ENCODE results near the gene MUS81. TPM values are rescaled to one million over a fixed set of nuclear protein-coding genes. Genes with fewer than 3 reads are reported as not detected.

MUS81 gene
- total and polyA plus RNA-seq, 9 of the 15 experiments (the other 6 are each of a cell fraction or from before 2014, with no cell fraction given): 13.4 to 118 (median 53.7) TPM

DNA sequence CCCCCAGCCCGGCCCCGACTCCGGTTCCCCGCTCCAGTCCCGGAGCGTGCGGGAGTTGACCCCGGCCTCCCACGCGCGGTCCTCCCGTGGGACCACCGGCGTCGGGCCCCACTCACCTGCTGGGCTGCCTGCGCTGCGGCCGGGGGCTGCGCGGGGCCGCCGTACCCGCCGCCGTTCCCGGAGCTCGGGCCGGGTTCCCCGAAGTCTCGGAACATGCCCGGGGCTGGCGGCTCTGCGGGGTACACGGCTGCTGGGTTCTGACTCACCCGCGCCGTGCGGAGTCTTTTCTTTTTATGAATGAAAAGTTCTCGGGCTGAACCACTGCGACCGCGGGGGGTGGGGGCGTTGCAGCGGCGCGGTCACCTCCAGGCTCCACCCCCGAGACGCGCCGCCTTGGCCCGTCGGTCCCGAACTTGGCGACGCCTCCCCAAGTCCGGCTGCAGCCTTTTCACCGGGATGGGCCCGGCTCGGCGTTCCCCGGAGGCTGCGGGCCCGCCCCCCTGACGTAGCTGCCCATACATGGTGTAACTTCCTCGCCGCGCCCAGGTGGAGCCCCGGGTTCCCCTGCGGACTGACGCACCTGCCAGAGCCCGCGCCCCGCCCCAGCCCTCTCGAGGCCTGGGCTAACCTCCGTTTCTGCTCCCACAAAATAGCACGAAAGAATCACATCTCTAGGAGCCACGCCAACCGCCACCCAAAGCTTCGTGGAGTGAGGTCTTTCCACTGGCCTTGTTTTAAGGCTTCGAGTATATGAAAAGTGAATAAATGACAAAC lies 40.1 kb downstream of the MUS81 start, which contains the start of gene FOSL1 (continued):
- TF ChIP-seq, protein P1, sequence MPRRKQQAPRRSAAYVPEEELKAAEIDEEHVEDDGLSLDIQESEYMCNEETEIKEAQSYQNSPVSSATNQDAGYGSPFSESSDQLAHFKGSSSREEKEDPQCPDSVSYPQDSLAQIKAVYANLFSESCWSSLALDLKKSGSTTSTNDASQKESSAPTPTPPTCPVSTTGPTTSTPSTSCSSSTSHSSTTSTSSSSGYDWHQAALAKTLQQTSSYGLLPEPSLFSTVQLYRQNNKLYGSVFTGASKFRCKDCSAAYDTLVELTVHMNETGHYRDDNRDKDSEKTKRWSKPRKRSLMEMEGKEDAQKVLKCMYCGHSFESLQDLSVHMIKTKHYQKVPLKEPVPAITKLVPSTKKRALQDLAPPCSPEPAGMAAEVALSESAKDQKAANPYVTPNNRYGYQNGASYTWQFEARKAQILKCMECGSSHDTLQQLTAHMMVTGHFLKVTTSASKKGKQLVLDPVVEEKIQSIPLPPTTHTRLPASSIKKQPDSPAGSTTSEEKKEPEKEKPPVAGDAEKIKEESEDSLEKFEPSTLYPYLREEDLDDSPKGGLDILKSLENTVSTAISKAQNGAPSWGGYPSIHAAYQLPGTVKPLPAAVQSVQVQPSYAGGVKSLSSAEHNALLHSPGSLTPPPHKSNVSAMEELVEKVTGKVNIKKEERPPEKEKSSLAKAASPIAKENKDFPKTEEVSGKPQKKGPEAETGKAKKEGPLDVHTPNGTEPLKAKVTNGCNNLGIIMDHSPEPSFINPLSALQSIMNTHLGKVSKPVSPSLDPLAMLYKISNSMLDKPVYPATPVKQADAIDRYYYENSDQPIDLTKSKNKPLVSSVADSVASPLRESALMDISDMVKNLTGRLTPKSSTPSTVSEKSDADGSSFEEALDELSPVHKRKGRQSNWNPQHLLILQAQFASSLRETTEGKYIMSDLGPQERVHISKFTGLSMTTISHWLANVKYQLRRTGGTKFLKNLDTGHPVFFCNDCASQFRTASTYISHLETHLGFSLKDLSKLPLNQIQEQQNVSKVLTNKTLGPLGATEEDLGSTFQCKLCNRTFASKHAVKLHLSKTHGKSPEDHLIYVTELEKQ (CRISPR knock-in tag; IDR thresholded peaks at IDR 0.05): no peak
- TF ChIP-seq SP1 (CRISPR knock-in tag; IDR thresholded peaks at IDR 0.05) (peak; percentile 89), EWSR1 (IDR thresholded peaks at IDR 0.05; ENCODE audit: borderline replicate concordance, low read depth, partially characterized antibody) (no peak), EGR1 (conservative IDR thresholded peaks at IDR 0.05) (peak; percentile 82), MEF2A (IDR thresholded peaks at IDR 0.05; ENCODE audit: control insufficient read depth, low read depth, low read length) (no peak), ZNF583 (CRISPR knock-in tag; IDR thresholded peaks at IDR 0.05) (no peak), NRF1 (conservative IDR thresholded peaks at IDR 0.05 in 1 of 2, IDR thresholded peaks at IDR 0.05 in 1 of 2) (peak; percentile 75 to 81), ZBTB7A (IDR thresholded peaks at IDR 0.05; ENCODE audit: borderline replicate concordance, control insufficient read depth, low read depth, low read length) (peak; percentile 83), ZNF584 (CRISPR knock-in tag; IDR thresholded peaks at IDR 0.05; ENCODE audit: low read depth) (no peak), HDAC6 (IDR thresholded peaks at IDR 0.05; ENCODE audit: low read depth, low read length) (no peak), CTBP1 (IDR thresholded peaks at IDR 0.05; ENCODE audit: borderline replicate concordance) (peak; percentile 90), KAT2B (IDR thresholded peaks at IDR 0.05; ENCODE audit: low read depth, low read length) (no peak), DNMT1 (IDR thresholded peaks at IDR 0.05) (no peak), ZFX (CRISPR knock-in tag; IDR thresholded peaks at IDR 0.05) (peak; percentile 46; the same call in 1 of the 2 replicates), ZNF785 (CRISPR knock-in tag; IDR thresholded peaks at IDR 0.05) (no peak), PHTF2 (CRISPR knock-in tag; IDR thresholded peaks at IDR 0.05) (no peak), ZNF311 (CRISPR knock-in tag; IDR thresholded peaks at IDR 0.05) (no peak), SNIP1 (IDR thresholded peaks at IDR 0.05; ENCODE audit: low read depth) (no peak), MEF2D (tag; conservative IDR thresholded peaks at IDR 0.05; ENCODE audit: low read depth) (no peak), MAFK (IDR thresholded peaks at IDR 0.05; ENCODE audit: low read length) (no peak), ZBTB1 (CRISPR knock-in tag; IDR thresholded peaks at IDR 0.05; ENCODE audit: borderline replicate concordance, low read depth) (peak; percentile 30; the same call in 1 of the 2 replicates), TCF7 (IDR thresholded peaks at IDR 0.05; ENCODE audit: borderline replicate concordance) (no peak), RNF2 (IDR thresholded peaks at IDR 0.05) (0 out of 2 replicates have a peak, but pooled peaks have one; percentile 20)
- TF ChIP-seq, protein P2, sequence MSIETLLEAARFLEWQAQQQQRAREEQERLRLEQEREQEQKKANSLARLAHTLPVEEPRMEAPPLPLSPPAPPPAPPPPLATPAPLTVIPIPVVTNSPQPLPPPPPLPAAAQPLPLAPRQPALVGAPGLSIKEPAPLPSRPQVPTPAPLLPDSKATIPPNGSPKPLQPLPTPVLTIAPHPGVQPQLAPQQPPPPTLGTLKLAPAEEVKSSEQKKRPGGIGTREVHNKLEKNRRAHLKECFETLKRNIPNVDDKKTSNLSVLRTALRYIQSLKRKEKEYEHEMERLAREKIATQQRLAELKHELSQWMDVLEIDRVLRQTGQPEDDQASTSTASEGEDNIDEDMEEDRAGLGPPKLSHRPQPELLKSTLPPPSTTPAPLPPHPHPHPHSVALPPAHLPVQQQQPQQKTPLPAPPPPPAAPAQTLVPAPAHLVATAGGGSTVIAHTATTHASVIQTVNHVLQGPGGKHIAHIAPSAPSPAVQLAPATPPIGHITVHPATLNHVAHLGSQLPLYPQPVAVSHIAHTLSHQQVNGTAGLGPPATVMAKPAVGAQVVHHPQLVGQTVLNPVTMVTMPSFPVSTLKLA (conservative IDR thresholded peaks at IDR 0.05): peak; percentile 71 to 90
